HEK293 (cell line): Measurements from ENCODE around the gene POFUT2.

Experiments used
- CTCF ChIA-PET: fragments of 350-600 bp; formaldehyde crosslinking; extraction: SDS; loops from one replicate; lab custom pipeline; 2021; ENCODE audit warnings: antibody characterized with exemption; lab: Yijun Ruan, JAX
- POLR2A ChIA-PET: fragments of 300-600 bp; formaldehyde crosslinking; extraction: SDS; loops from one replicate; lab custom pipeline; 2020; ENCODE audit warnings: antibody characterized with exemption, inconsistent platforms; lab: Yijun Ruan, JAX
- H3K27ac ChIP-seq: fragments of 200-500 bp; sonication (Bioruptor generic); 2 replicates; pipeline ENCODE4 v1.5.1; 2014; ENCODE audit warnings: low read depth, low read length, control low read depth, inconsistent platforms; ENCODE audit errors: extremely low read depth
- H3K36me3 ChIP-seq, 2 experiments: fragments of 200-500 bp in 1 of 2; sonication (Bioruptor generic) in 1 of 2; 1 replicate in 1 of 2; 2 replicates in 1 of 2; pipeline ENCODE4 v1.5.1; 2014 to 2017; ENCODE audit warnings: inconsistent platforms in 2 of 2, low read length in 2 of 2; ENCODE audit not compliant: control insufficient read depth in 2 of 2, insufficient read depth in 1 of 2
- H3K4me1 ChIP-seq: fragments of 200-500 bp; sonication (Bioruptor generic); 2 replicates; pipeline ENCODE4 v1.5.1; 2014; ENCODE audit warnings: mild to moderate bottlenecking, low read length, inconsistent platforms; ENCODE audit not compliant: control insufficient read depth, insufficient read depth
- H3K4me3 ChIP-seq: 2 replicates; pipeline ENCODE4 v1.5.1; 2011; ENCODE audit warnings: low read depth, mild to moderate bottlenecking, control low read depth, low read length, moderate library complexity
- H3K9me3 ChIP-seq: fragments of 200-500 bp; sonication (Bioruptor generic); 2 replicates; pipeline ENCODE4 v1.5.1; 2014; ENCODE audit warnings: low read depth, low read length, inconsistent platforms; ENCODE audit not compliant: control insufficient read depth, insufficient read depth
- EGR2 ChIP-seq: fragments of 450-650 bp; formaldehyde crosslinking; IDR thresholded peaks from 2 replicates; pipeline ENCODE4 v1.5.1; 2016; ENCODE audit warnings: low read depth, missing biosample characterization, missing genetic modification characterization
- GLI2 ChIP-seq: fragments of 450-650 bp; formaldehyde crosslinking; IDR thresholded peaks from 2 replicates; pipeline ENCODE4; 2017; ENCODE audit warnings: missing biosample characterization, missing genetic modification characterization, low read depth, borderline replicate concordance
- IKZF3 ChIP-seq: fragments of 450-650 bp; IDR thresholded peaks from 2 replicates; pipeline ENCODE4 v1.5.0; 2018; ENCODE audit warnings: missing biosample characterization, mild to moderate bottlenecking, missing genetic modification characterization, moderate library complexity
- INSM2 ChIP-seq: fragments of 450-650 bp; formaldehyde crosslinking; IDR thresholded peaks from 2 replicates; pipeline ENCODE4 v1.5.1; 2016; ENCODE audit warnings: missing biosample characterization, missing genetic modification characterization
- REPIN1 ChIP-seq: fragments of 450-650 bp; formaldehyde crosslinking; IDR thresholded peaks from 2 replicates; pipeline ENCODE4 v1.5.1; 2017; ENCODE audit warnings: missing biosample characterization, missing genetic modification characterization, low read depth
- ZBTB1 ChIP-seq: fragments of 450-650 bp; formaldehyde crosslinking; IDR thresholded peaks from 2 replicates; pipeline ENCODE4 v1.5.1; 2016; ENCODE audit warnings: missing biosample characterization, missing genetic modification characterization
- ZBTB20 ChIP-seq: fragments of 450-650 bp; formaldehyde crosslinking; IDR thresholded peaks from 2 replicates; pipeline ENCODE4 v1.5.1; 2016; ENCODE audit warnings: missing biosample characterization, missing genetic modification characterization
- ZBTB6 ChIP-seq: fragments of 450-650 bp; formaldehyde crosslinking; IDR thresholded peaks from 2 replicates; pipeline ENCODE4 v1.5.1; 2017; ENCODE audit warnings: missing biosample characterization, missing genetic modification characterization
- ZFHX2 ChIP-seq: fragments of 450-650 bp; formaldehyde crosslinking; conservative IDR thresholded peaks from 2 replicates; pipeline ENCODE4 v1.5.1; 2016; ENCODE audit warnings: missing biosample characterization, missing genetic modification characterization
- ZNF223 ChIP-seq: fragments of 450-650 bp; formaldehyde crosslinking; IDR thresholded peaks from 2 replicates; pipeline ENCODE4 v1.5.1; 2016; ENCODE audit warnings: missing biosample characterization, missing genetic modification characterization
- ZNF239 ChIP-seq: fragments of 450-650 bp; formaldehyde crosslinking; IDR thresholded peaks from 2 replicates; pipeline ENCODE4 v1.5.1; 2016; ENCODE audit warnings: missing biosample characterization, missing genetic modification characterization
- ZNF248 ChIP-seq: fragments of 450-650 bp; formaldehyde crosslinking; IDR thresholded peaks from 2 replicates; pipeline ENCODE4 v1.5.1; 2017; ENCODE audit warnings: missing biosample characterization, missing genetic modification characterization
- ZNF26 ChIP-seq: fragments of 450-650 bp; formaldehyde crosslinking; IDR thresholded peaks from 2 replicates; pipeline ENCODE4 v1.5.1; 2016; ENCODE audit warnings: missing biosample characterization, missing genetic modification characterization
- ZNF341 ChIP-seq: fragments of 450-650 bp; formaldehyde crosslinking; IDR thresholded peaks from 2 replicates; pipeline ENCODE4; 2016; ENCODE audit warnings: low read depth, missing biosample characterization, missing genetic modification characterization
- ZNF354C ChIP-seq: fragments of 450-650 bp; formaldehyde crosslinking; IDR thresholded peaks from 2 replicates; pipeline ENCODE4 v1.5.1; 2016; ENCODE audit warnings: missing biosample characterization, missing genetic modification characterization, low read depth, borderline replicate concordance
- ZNF660 ChIP-seq: fragments of 450-650 bp; IDR thresholded peaks from 2 replicates; pipeline ENCODE4 v1.5.1; 2018; ENCODE audit warnings: missing biosample characterization, mild to moderate bottlenecking, missing genetic modification characterization
- ZNF792 ChIP-seq: fragments of 450-650 bp; formaldehyde crosslinking; IDR thresholded peaks from 2 replicates; pipeline ENCODE4 v1.5.1; 2016; ENCODE audit warnings: missing biosample characterization, missing genetic modification characterization
- ZSCAN16 ChIP-seq: fragments of 450-650 bp; formaldehyde crosslinking; IDR thresholded peaks from 2 replicates; pipeline ENCODE4 v1.5.1; 2016; ENCODE audit warnings: missing biosample characterization, missing genetic modification characterization
- ZXDB ChIP-seq: fragments of 450-650 bp; formaldehyde crosslinking; IDR thresholded peaks from 2 replicates; pipeline ENCODE4 v1.5.1; 2016; ENCODE audit warnings: missing biosample characterization, missing genetic modification characterization

Gene POFUT2

GRCh38 chr21:45259206-45259840 lies 28.4 kb downstream of the POFUT2 start:
- Histone ChIP-seq H3K4me1 (no peaks in the 10 kb centered on the region), H3K36me3 (peaks cover 0 to 14% of the 10 kb centered on the region in 2 experiments; a peak in 2 of 3 replicates), H3K9me3 (no peaks in the 10 kb centered on the region), H3K4me3 (no peak overlapping the region), H3K27ac (no peak overlapping the region)
- TF ChIP-seq ZNF354C (tag by site-specific recombination) (no peak), ZNF223 (no peak), ZNF341 (tag by site-specific recombination) (no peak), ZBTB20 (tag by site-specific recombination) (peak; percentile 63)
- CTCF ChIA-PET: no interaction called here
- POLR2A ChIA-PET: no interaction called here

- no peaks in the 10 kb centered on the region for H3K9me3 ChIP-seq
- POLR2A ChIA-PET: interaction anchor here (0.6 to 0.7 kb wide), 2 partner anchors 12 to 29 kb away, joined by 3 read pairs; partner anchors contain the start of gene POFUT2
- H3K27ac ChIP-seq: no peak overlapping the region
- TF ChIP-seq IKZF3: no peak
- no peak for TF ChIP-seq GLI2 (tag by site-specific recombination)
- TF ChIP-seq ZXDB (tag by site-specific recombination): no peak
- no peak for TF ChIP-seq INSM2 (tag by site-specific recombination)
- no peak for TF ChIP-seq REPIN1 (tag by site-specific recombination)
- TF ChIP-seq ZNF239 (tag by site-specific recombination): no peak
- no peak for TF ChIP-seq ZNF792 (tag by site-specific recombination)
- no peak for TF ChIP-seq ZNF341 (tag by site-specific recombination)
- no peak for TF ChIP-seq ZNF248
- no peak for TF ChIP-seq ZNF660
- TF ChIP-seq ZBTB6 (tag by site-specific recombination): no peak
- TF ChIP-seq ZNF26: no peak
- H3K4me3 ChIP-seq: no peak overlapping the region
- peaks cover 0 to 5% of the 10 kb centered on the region in 2 experiments; a peak in 2 of 3 replicates for H3K36me3 ChIP-seq
- CTCF ChIA-PET: interaction anchor here (0.7 to 1.1 kb wide), 2 partner anchors 118 to 120 kb away, joined by 3 to 4 read pairs; no protein-coding TSS in a partner anchor
- no peaks in the 10 kb centered on the region for H3K4me1 ChIP-seq
These were observed 29.2 kb downstream of the POFUT2 start for GRCh38 chr21:45258466-45258865.

- no peaks in the 10 kb centered on the region for H3K4me1 ChIP-seq
- no peaks in the 10 kb centered on the region; a peak in 1 of 3 replicates for H3K36me3 ChIP-seq
- no peak overlapping the region for H3K4me3 ChIP-seq
- ChIA-PET CTCF (interaction anchor here (0.7 to 1.1 kb wide), 3 partner anchors 117 to 119 kb away, joined by 3 to 4 read pairs (median 3); no protein-coding TSS in a partner anchor), POLR2A (interaction anchor here (0.7 to 1.2 kb wide), 2 partner anchors 9 to 13 kb away, joined by 3 read pairs; no protein-coding TSS in a partner anchor)
- H3K9me3 ChIP-seq: no peaks in the 10 kb centered on the region
- H3K27ac ChIP-seq: no peak overlapping the region
- TF ChIP-seq ZBTB1 (no peak), ZSCAN16 (tag by site-specific recombination) (no peak), ZFHX2 (0 out of 2 replicates have a peak, but pooled peaks have one; percentile 20), EGR2 (tag by site-specific recombination) (peak; percentile 32; the same call in 1 of the 2 replicates), ZNF341 (tag by site-specific recombination) (peak; percentile 37)
These were observed 29.9 kb downstream of the POFUT2 start for GRCh38 chr21:45257673-45258341.
